ENCODE results near the gene ZNF672. TPM values are rescaled to one million over a fixed set of nuclear protein-coding genes. Genes with fewer than 3 reads are reported as not detected.

The ZNF672 gene
- total RNA-seq, 3 donors from 2014 or later: 23.2 to 31.6 (median 27.2) TPM

- H3K4me1 ChIP-seq: peaks cover 2 to 13% of the 10 kb centered on the region in 2 donors
- no peaks in the 10 kb centered on the region for H3K9me3 ChIP-seq
- intact Hi-C loops (cut with DNase I; ENCODE audit: low total_unique reads): no loop called here
- H3K36me3 ChIP-seq: no peaks in the 10 kb centered on the region
- H3K27me3 ChIP-seq: no peaks in the 10 kb centered on the region
- H3K4me3 ChIP-seq: peak overlapping the region; percentile 49 to 79 (median 65)
- TF ChIP-seq CTCF (IDR thresholded peaks at IDR 0.05): no peak
- no peak for TF ChIP-seq POLR2AphosphoS5 (IDR thresholded peaks at IDR 0.05)
- no peak for TF ChIP-seq POLR2A (IDR thresholded peaks at IDR 0.05)
- H3K27ac ChIP-seq: peak overlapping the region; percentile 54 to 65
- DNase-seq (ENCODE audit: low spot score in 2 of 2): no peak
Measured at GRCh38 chr1:248862695-248862997, 24.6 kb downstream of the ZNF672 start.

- Histone ChIP-seq H3K4me3 (peak overlapping the region; percentile 49 to 79 (median 65)), H3K27ac (peak overlapping the region; percentile 54 to 65), H3K4me1 (peaks cover 0 to 9% of the 10 kb centered on the region in 2 donors), H3K27me3 (no peaks in the 10 kb centered on the region), H3K9me3 (no peaks in the 10 kb centered on the region), H3K36me3 (no peaks in the 10 kb centered on the region)
- intact Hi-C loops (cut with DNase I; ENCODE audit: low total_unique reads): no loop called here
- TF ChIP-seq POLR2AphosphoS5 (IDR thresholded peaks at IDR 0.05): no peak
- TF ChIP-seq POLR2A (IDR thresholded peaks at IDR 0.05): no peak
- TF ChIP-seq CTCF (IDR thresholded peaks at IDR 0.05): no peak
- peak; percentile 74 to 83 for DNase-seq (ENCODE audit: low spot score in 2 of 2)
Measured at GRCh38 chr1:248862998-248863881, 25.2 kb downstream of the ZNF672 start.

GRCh38 chr1:248871837-248872401 lies 33.9 kb downstream of the ZNF672 start:
- no peak for DNase-seq (ENCODE audit: low spot score in 2 of 2)
- H3K4me1 ChIP-seq: peaks cover 0 to 3% of the 10 kb centered on the region in 2 donors
- H3K27me3 ChIP-seq: no peaks in the 10 kb centered on the region
- TF ChIP-seq POLR2AphosphoS5 (IDR thresholded peaks at IDR 0.05) (no peak), CTCF (IDR thresholded peaks at IDR 0.05) (no peak), POLR2A (IDR thresholded peaks at IDR 0.05) (no peak)
- H3K27ac ChIP-seq: peak overlapping the region in 1 of 2 donors; percentile 97
- intact Hi-C loops (cut with DNase I; ENCODE audit: low total_unique reads): no loop called here
- no peaks in the 10 kb centered on the region for H3K36me3 ChIP-seq
- H3K4me3 ChIP-seq: peak overlapping the region in 1 of 3 donors; percentile 84
- H3K9me3 ChIP-seq: no peaks in the 10 kb centered on the region

GRCh38 chr1:248872752-248873408 lies 34.9 kb downstream of the ZNF672 start:
- H3K27ac ChIP-seq: peak overlapping the region; percentile 97 to 99
- H3K9me3 ChIP-seq: no peaks in the 10 kb centered on the region
- peaks cover 0 to 3% of the 10 kb centered on the region in 2 donors for H3K4me1 ChIP-seq
- H3K36me3 ChIP-seq: no peaks in the 10 kb centered on the region
- H3K4me3 ChIP-seq: peak overlapping the region; percentile 65 to 84 (median 79)
- no peaks in the 10 kb centered on the region for H3K27me3 ChIP-seq
- DNase-seq (ENCODE audit: low spot score in 2 of 2): peak in 1 of 2 donors; percentile 46
- no peak for TF ChIP-seq POLR2A (IDR thresholded peaks at IDR 0.05)
- no peak for TF ChIP-seq CTCF (IDR thresholded peaks at IDR 0.05)
- peak in 1 of 3 donors; percentile 8 for TF ChIP-seq POLR2AphosphoS5 (IDR thresholded peaks at IDR 0.05)
- intact Hi-C loops (cut with DNase I; ENCODE audit: low total_unique reads): no loop called here
